BJ (cell line): ENCODE measurements around the gene HAP1. TPM values are rescaled to one million over a fixed set of nuclear protein-coding genes. Genes with fewer than 3 reads are reported as not detected.

Source experiments
- CTCF ChIA-PET: fragments of 350-600 bp; formaldehyde crosslinking; extraction: SDS; loops from one replicate; lab custom pipeline; 2021; ENCODE audit warnings: antibody characterized with exemption, inconsistent platforms; lab: Yijun Ruan, JAX
- POLR2A ChIA-PET: fragments of 300-600 bp; sonication (Branson Sonifier 250); formaldehyde crosslinking; extraction: SDS; loops from one replicate; lab custom pipeline; 2021; ENCODE audit warnings: antibody characterized with exemption; lab: Charles Lee
- DNase-seq: peaks from one replicate; pipeline ENCODE4 v3.0.0-alpha.2; 2011; ENCODE audit warnings: low read depth
- H3K27me3 ChIP-seq: 2 replicates; pipeline ENCODE4 v1.6.0; 2011; ENCODE audit warnings: low read length; ENCODE audit not compliant: control insufficient read depth, insufficient read depth
- H3K36me3 ChIP-seq: 2 replicates; pipeline ENCODE4 v1.5.1; 2011; ENCODE audit warnings: low read length; ENCODE audit not compliant: control insufficient read depth, insufficient read depth
- H3K4me3 ChIP-seq: 2 replicates; pipeline ENCODE4 v1.5.1; 2011; ENCODE audit warnings: low read depth, mild to moderate bottlenecking, control low read depth, low read length
- CTCF ChIP-seq: IDR thresholded peaks from 2 replicates; pipeline ENCODE4 v1.5.1; 2011; ENCODE audit warnings: low read depth, mild to moderate bottlenecking, control low read depth, inconsistent platforms, low read length, moderate library complexity; ENCODE audit not compliant: insufficient read depth
- polyA plus RNA-seq: library from polyadenylated mRNA; depleted of rRNA; stranded (reverse); fragments of >200 nt; gene quantifications from 2 replicates; pipeline ENCODE4 v1.2.3, GENCODE V29; 2011

Gene HAP1
- polyA plus RNA-seq, 1 experiment: 0.10 TPM

DNA sequence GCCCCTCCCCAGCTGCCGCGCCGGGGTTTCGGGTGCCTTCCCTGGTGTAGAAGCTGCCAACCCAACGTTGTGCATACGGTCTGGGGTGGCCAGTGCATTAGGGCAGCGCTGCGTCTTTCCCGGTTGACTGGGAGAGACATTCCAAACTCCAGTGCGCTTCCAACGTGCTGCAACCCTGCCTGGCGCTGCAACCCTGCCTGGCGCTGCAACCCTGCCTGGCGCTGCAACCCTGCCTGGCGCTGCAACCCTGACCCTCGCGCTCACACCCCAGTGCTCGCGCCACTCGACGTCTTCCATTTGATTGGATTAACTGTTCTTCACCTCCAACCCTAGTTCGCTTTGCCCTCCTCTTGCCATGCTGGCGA is 488 bp upstream of the HAP1 start:
- DNase-seq: no peak
- Histone ChIP-seq H3K36me3 (no peaks in the 10 kb centered on the region), H3K27me3 (peaks cover 45% of the 10 kb centered on the region), H3K4me3 (peak overlapping the region; percentile 41)
- TF ChIP-seq CTCF: no peak
- ChIA-PET POLR2A (no interaction called here), CTCF (interaction anchor here (1.1 to 14.6 kb wide), 3 partner anchors 52 to 74 kb away, joined by 3 to 125 read pairs (median 3); partner anchors contain the start of gene JUP)

DNA sequence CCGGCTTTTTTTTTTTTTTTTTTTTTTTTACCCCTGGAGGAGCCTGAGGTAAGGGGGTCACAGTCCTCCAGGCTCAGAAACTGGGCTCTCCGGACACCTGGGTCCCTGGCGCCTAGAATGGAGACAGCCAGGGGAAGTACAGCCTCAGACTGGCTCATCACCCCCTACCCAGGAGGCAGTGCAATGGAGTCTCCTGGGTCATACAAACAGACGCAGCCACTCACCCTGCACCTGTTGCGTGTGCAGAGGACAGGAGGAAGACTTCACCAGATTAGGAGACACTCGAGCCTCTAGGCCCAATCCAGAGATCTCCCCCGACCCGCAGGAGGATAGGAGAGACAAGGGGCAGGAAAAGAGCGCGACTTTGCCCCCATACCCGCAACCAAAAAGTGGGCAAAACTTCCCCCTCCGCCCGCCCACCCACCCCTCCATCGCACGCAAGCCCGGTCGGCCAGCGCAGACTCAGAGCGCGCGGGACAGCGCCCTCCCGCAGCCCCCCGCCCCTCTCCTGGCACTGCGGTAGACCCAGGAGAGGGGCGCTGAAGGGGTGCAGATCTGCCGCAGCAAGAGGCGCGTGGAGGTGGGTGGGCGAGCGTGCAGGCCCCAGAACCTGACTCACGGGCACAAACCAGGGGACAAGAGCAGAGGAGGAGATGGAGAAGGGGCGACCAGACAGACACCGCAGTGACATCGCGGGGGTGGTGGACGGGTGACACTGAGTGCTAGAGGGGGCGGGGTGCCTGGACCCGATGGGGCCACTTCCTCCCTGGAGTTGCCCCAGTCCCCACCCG is 900 bp downstream of the HAP1 start:
- CTCF ChIA-PET: interaction anchor here (1.0 to 14.6 kb wide), 3 partner anchors 53 to 75 kb away, joined by 3 to 125 read pairs (median 3); partner anchors contain the start of gene JUP
- no peak for DNase-seq
- Histone ChIP-seq H3K36me3 (no peaks in the 10 kb centered on the region), H3K27me3 (peaks cover 45% of the 10 kb centered on the region), H3K4me3 (peak overlapping the region; percentile 41)
- POLR2A ChIA-PET: no interaction called here
- TF ChIP-seq CTCF: no peak

GRCh38 chr17:41731836-41732235 is 2.6 kb downstream of the HAP1 start:
- Histone ChIP-seq H3K27me3 (peaks cover 39% of the 10 kb centered on the region), H3K4me3 (no peak overlapping the region), H3K36me3 (no peaks in the 10 kb centered on the region)
- ChIA-PET CTCF (interaction anchor here (0.6 to 14.6 kb wide), 4 partner anchors 11 to 340 kb away, joined by 3 to 125 read pairs (median 3); no protein-coding TSS in a partner anchor), POLR2A (interaction anchor here (0.7 kb wide), 1 partner anchor 39 kb away, joined by 3 read pairs; no protein-coding TSS in a partner anchor)
- TF ChIP-seq CTCF: no peak
- no peak for DNase-seq

GRCh38 chr17:41730479-41730878 is 4.0 kb downstream of the HAP1 start:
- ChIA-PET CTCF (interaction anchor here (0.6 to 14.6 kb wide), 4 partner anchors 10 to 230 kb away, joined by 3 to 125 read pairs (median 3); no protein-coding TSS in a partner anchor), POLR2A (no interaction called here)
- no peak for TF ChIP-seq CTCF
- Histone ChIP-seq H3K4me3 (no peak overlapping the region), H3K27me3 (peaks cover 32% of the 10 kb centered on the region), H3K36me3 (no peaks in the 10 kb centered on the region)
- DNase-seq: no peak

GRCh38 chr17:41728056-41728455 is 6.4 kb downstream of the HAP1 start:
- no peaks in the 10 kb centered on the region for H3K36me3 ChIP-seq
- peaks cover 22% of the 10 kb centered on the region for H3K27me3 ChIP-seq
- no peak for TF ChIP-seq CTCF
- DNase-seq: no peak
- ChIA-PET CTCF (no interaction called here), POLR2A (no interaction called here)
- no peak overlapping the region for H3K4me3 ChIP-seq
